Tibial artery (tissue), 4 donors: ENCODE measurements around the gene TAPBP.
"Not testable (repeated sequence)": the region's sequence is repeated elsewhere in the genome, so short reads cannot be mapped to it uniquely, and the experiment has no call there.

Source experiments
- DNase-seq, 2 donors: peaks; one replicate each; pipeline ENCODE4 v3.0.0-alpha.2; 2019
- H3K27ac ChIP-seq, 2 donors: fragments of 200-600 bp; sonication (generic) in 1 of 2; 1 replicate in 1 of 2; 2 replicates in 1 of 2; pipeline ENCODE4 v1.5.1; 2018 to 2019; ENCODE audit warnings: mild to moderate bottlenecking in 1 of 2
- H3K27me3 ChIP-seq, 2 donors: fragments of 200-600 bp; sonication (generic) in 1 of 2; one replicate each; pipeline versions ENCODE4 v1.5.1 to v1.6.0; 2016 to 2019
- H3K36me3 ChIP-seq, 3 donors: fragments of 200-600 bp; sonication (generic) in 2 of 3; one replicate each; pipeline ENCODE4 v1.5.1; 2016 to 2019; ENCODE audit warnings: mild to moderate bottlenecking in 2 of 3
- H3K4me1 ChIP-seq, 4 donors: fragments of 200-600 bp; sonication (generic) in 2 of 4; 1 replicate in 3 of 4; 2 replicates in 1 of 4; pipeline ENCODE4 v1.5.1; 2016 to 2019
- H3K4me3 ChIP-seq, 2 donors: fragments of 200-600 bp; sonication (generic) in 1 of 2; 1 replicate in 1 of 2; 2 replicates in 1 of 2; pipeline ENCODE4 v1.5.1; 2018 to 2019; ENCODE audit warnings: mild to moderate bottlenecking in 2 of 2
- H3K9me3 ChIP-seq, 3 donors: fragments of 200-600 bp; sonication (generic) in 1 of 3; one replicate each; pipeline ENCODE4 v1.5.1; 2016 to 2019
- CTCF ChIP-seq, 2 experiments: fragments of 200-600 bp in 1 of 2; fragments of 450-650 bp in 1 of 2; IDR thresholded peaks; one replicate each; pipeline ENCODE4 v1.5.1; 2017 to 2019; ENCODE audit warnings: antibody characterized with exemption in 2 of 2, mild to moderate bottlenecking in 1 of 2, moderate library complexity in 1 of 2
- intact Hi-C: fragments of 100-400 bp; cut with DNase I; formaldehyde crosslinking; loops from one replicate; pipeline ENCODE4 v1.15.0; 2023; ENCODE audit warnings: low total_unique reads

The TAPBP gene

GRCh38 chr6:33278392-33278741, 35.5 kb downstream of the TAPBP start:
- intact Hi-C loops = no loop called here
- peak overlapping the region; percentile 87 for H3K27ac ChIP-seq
- no peaks in the 10 kb centered on the region for H3K9me3 ChIP-seq
- peaks cover 6 to 51% (median 33%) of the 10 kb centered on the region in 4 donors for H3K4me1 ChIP-seq
- no peak for DNase-seq
- H3K4me3 ChIP-seq = no peak overlapping the region
- H3K36me3 ChIP-seq = peaks cover 18 to 77% (median 40%) of the 10 kb centered on the region in 3 donors
- no peaks in the 10 kb centered on the region for H3K27me3 ChIP-seq
- no peak for TF ChIP-seq CTCF (IDR thresholded peaks at IDR 0.05)

GRCh38 chr6:33277663-33278391, 36.1 kb downstream of the TAPBP start:
- Histone ChIP-seq H3K4me1 (peaks cover 6 to 56% (median 39%) of the 10 kb centered on the region in 4 donors), H3K9me3 (no peaks in the 10 kb centered on the region), H3K4me3 (peak overlapping the region; percentile 79 to 83), H3K27ac (peak overlapping the region; percentile 87), H3K27me3 (no peaks in the 10 kb centered on the region), H3K36me3 (peaks cover 18 to 77% (median 36%) of the 10 kb centered on the region in 3 donors)
- TF ChIP-seq CTCF (IDR thresholded peaks at IDR 0.05) = no peak
- no peak for DNase-seq
- intact Hi-C loops = no loop called here

DNA sequence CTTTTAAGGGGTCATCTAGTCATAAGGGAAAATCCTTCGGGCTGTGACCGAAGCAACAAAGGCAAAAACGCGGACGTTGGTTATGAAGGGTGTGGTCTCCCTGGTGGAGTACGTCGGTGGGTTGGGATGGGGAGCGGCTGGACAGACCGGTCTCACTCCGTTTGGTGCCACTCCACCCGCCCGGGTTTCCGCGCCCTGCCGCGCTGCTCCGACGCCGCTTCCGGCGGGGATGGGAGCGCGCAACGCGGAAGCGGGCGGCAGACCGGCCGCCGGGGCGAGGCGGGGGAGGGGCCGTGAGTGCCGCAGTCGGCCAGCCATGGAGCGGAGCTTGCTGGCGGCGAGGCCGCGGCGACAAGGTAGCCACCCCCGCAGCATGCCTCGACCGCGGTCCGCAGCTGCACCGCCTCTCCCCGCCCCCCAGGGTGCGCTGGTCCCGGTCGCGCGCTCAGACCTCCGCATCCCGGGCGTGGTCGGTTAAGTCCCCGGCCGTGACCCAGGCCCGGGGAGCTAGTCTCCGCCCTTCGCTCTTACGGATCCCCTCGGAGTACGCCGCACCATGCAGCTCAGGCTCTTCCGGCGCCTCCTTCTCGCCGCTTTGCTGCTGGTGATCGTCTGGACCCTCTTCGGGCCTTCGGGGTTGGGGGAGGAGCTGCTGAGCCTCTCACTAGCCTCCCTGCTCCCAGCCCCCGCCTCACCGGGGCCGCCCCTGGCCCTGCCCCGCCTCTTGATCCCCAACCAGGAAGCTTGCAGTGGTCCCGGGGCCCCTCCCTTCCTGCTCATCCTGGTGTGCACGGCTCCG, 36.8 kb downstream of the TAPBP start, which contains the start of gene B3GALT4:
Gene B3GALT4, plus strand, starts transcription at position 260 of the 799 bp plus-strand sequence. Its CDS starts 297 bp downstream, at position 557.
- H3K27ac ChIP-seq = peak within 1 kb of the TSS; percentile 87
- H3K27me3 ChIP-seq = no peaks in the 10 kb centered on the region
- peaks cover 18 to 70% (median 36%) of the 10 kb centered on the region in 3 donors for H3K36me3 ChIP-seq
- DNase-seq = peak; percentile 77 to 85
- intact Hi-C loops = no loop called here
- H3K4me1 ChIP-seq = peaks cover 6 to 60% (median 46%) of the 10 kb centered on the region in 4 donors
- no peaks in the 10 kb centered on the region for H3K9me3 ChIP-seq
- TF ChIP-seq CTCF (IDR thresholded peaks at IDR 0.05) = peak; percentile 49 to 51
- peak within 1 kb of the TSS; percentile 79 to 83 for H3K4me3 ChIP-seq

DNA sequence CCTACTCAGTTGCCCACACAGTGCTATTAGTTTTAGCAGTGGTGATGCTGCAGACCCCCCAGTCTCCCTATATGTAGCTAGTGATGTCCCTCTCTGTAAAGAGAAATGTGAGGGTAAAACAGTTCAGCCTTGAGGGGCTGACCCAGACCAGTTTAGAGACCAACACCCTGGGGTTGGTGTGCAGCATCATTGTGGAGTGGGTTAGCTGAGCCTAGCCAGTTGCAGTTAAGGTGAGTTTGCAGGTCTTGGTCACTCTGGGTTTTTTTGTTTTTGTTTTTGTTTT, 37.4 kb downstream of the TAPBP start:
- Histone ChIP-seq H3K27me3 (no peaks in the 10 kb centered on the region), H3K27ac (peak overlapping the region; percentile 87), H3K36me3 (peaks cover 18 to 64% (median 36%) of the 10 kb centered on the region in 3 donors), H3K4me3 (peak overlapping the region; percentile 79 to 83), H3K4me1 (peaks cover 6 to 60% (median 46%) of the 10 kb centered on the region in 4 donors), H3K9me3 (no peaks in the 10 kb centered on the region)
- intact Hi-C loops = no loop called here
- no peak for TF ChIP-seq CTCF (IDR thresholded peaks at IDR 0.05)
- no peak for DNase-seq

- H3K27me3 ChIP-seq, DNase-seq, intact Hi-C loops, H3K9me3 ChIP-seq: not testable (repeated sequence)
- Histone ChIP-seq H3K36me3 (peaks cover 18 to 63% (median 35%) of the 10 kb centered on the region in 3 donors), H3K27ac (peak overlapping the region; percentile 87), H3K4me3 (peak overlapping the region; percentile 79 to 83), H3K4me1 (peaks cover 6 to 62% (median 48%) of the 10 kb centered on the region in 4 donors)
These were observed 37.9 kb downstream of the TAPBP start for GRCh38 chr6:33275795-33276580.
